Omental fat pad (tissue), 4 donors: Measurements from ENCODE around the gene TOP2A. TPM values are rescaled to one million over a fixed set of nuclear protein-coding genes. Genes with fewer than 3 reads are reported as not detected.

ENCODE experiments used
- ATAC-seq: fragments of 150-250 bp; one replicate; pipeline ENCODE4 v1.9.1; 2016; ENCODE audit warnings: mild to moderate bottlenecking, moderate library complexity; ENCODE audit not compliant: low FRiP score
- DNase-seq: peaks from one replicate; pipeline ENCODE4 v3.0.0-alpha.2; 2019; ENCODE audit warnings: low spot score
- total RNA-seq, 4 donors: library from RNA; depleted of rRNA; stranded (reverse); fragments of >200 nt; gene quantifications; one replicate each; pipeline ENCODE4 v1.1.0, GENCODE V29; 2016
- TF ChIP-seq, protein P1 (sequence below), 3 donors: fragments of 450-650 bp; IDR thresholded peaks; one replicate each; pipeline ENCODE4 v1.5.1; 2016 to 2017; ENCODE audit warnings: antibody characterized with exemption in 3 of 3, mild to moderate bottlenecking in 3 of 3, moderate library complexity in 2 of 3

TOP2A gene
- total RNA-seq, 4 donors from 2014 or later: 0.65 to 12.7 (median 2.3) TPM

- no peak for ATAC-seq
- TF ChIP-seq, protein P1, sequence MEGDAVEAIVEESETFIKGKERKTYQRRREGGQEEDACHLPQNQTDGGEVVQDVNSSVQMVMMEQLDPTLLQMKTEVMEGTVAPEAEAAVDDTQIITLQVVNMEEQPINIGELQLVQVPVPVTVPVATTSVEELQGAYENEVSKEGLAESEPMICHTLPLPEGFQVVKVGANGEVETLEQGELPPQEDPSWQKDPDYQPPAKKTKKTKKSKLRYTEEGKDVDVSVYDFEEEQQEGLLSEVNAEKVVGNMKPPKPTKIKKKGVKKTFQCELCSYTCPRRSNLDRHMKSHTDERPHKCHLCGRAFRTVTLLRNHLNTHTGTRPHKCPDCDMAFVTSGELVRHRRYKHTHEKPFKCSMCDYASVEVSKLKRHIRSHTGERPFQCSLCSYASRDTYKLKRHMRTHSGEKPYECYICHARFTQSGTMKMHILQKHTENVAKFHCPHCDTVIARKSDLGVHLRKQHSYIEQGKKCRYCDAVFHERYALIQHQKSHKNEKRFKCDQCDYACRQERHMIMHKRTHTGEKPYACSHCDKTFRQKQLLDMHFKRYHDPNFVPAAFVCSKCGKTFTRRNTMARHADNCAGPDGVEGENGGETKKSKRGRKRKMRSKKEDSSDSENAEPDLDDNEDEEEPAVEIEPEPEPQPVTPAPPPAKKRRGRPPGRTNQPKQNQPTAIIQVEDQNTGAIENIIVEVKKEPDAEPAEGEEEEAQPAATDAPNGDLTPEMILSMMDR (IDR thresholded peaks at IDR 0.05): no peak
- no peak for DNase-seq
Observed at GRCh38 chr17:40461732-40462342, 44.1 kb upstream of the TOP2A start.

GRCh38 chr17:40460968-40461731 is 43.5 kb upstream of the TOP2A start:
- ATAC-seq: no peak
- TF ChIP-seq, protein P1 (IDR thresholded peaks at IDR 0.05): no peak
- no peak for DNase-seq

GRCh38 chr17:40460604-40460967 is 42.9 kb upstream of the TOP2A start:
- ATAC-seq (no peak), DNase-seq (no peak)
- TF ChIP-seq, protein P1 (IDR thresholded peaks at IDR 0.05): no peak

DNA sequence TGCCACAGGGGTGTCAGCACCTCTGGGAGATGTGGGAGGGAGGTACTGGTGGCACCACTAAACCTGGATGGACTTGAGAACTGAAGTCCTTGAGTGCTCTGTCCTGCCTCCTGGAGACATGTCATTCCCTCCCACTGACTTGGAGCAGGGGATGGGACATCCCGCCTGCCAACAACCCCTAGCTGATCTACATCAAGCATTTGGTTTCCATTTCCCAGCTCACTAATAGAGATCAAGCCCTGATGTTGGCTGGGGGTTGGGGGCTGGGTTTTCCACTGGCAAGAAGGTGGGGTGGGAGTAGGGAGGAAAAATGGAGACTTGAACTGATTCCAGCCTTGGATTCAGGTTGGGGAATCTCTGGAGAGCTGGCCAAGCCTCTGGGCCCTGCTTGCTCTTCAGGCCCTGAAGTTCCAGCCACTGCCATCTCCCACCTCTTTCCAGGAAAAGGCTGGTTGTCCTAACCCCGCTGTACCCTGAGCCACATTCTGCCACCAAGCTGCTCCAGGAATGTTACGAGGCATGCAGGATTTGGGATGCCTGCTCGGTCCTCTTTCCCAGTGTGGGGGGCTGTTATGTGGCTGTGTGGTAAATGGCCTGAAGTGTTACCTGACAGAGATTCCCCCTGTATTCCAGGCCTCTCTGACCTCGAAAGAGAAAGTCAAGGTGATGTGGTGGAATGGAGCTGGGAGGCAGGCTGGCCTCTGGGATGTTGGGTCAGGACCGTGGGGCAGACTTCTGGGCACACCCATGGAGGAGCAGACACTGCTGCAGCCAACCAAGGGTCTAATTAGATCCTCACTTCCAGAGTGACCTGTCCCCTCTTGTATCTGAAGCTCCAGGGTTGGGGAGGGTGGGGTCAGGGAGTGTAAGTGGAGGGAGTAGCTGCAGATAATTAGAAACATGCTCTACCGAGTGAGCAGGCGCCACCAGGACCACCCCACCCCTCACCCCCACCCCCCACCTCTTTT is 42.2 kb upstream of the TOP2A start:
- DNase-seq: no peak
- TF ChIP-seq, protein P1 (IDR thresholded peaks at IDR 0.05): no peak
- no peak for ATAC-seq

- ATAC-seq: no peak
- TF ChIP-seq, protein P1 (IDR thresholded peaks at IDR 0.05): no peak
- no peak for DNase-seq
Observed at GRCh38 chr17:40458851-40459482, 41.3 kb upstream of the TOP2A start.

GRCh38 chr17:40457964-40458791 is 40.5 kb upstream of the TOP2A start:
- DNase-seq (no peak), ATAC-seq (peak; percentile 25)
- TF ChIP-seq, protein P1 (IDR thresholded peaks at IDR 0.05): no peak
